LHCN-M2 (cell line): ENCODE measurements around the gene BACH1. TPM values are rescaled to one million over a fixed set of nuclear protein-coding genes. Genes with fewer than 3 reads are reported as not detected.

Experiments
- DNase-seq: peaks from one replicate; pipeline ENCODE4 v3.0.0-alpha.2; 2012; ENCODE audit warnings: low read depth
- total RNA-seq: library from RNA; depleted of rRNA; stranded (reverse); fragments of >200 nt; gene quantifications from 2 replicates; pipeline ENCODE4 v1.2.3, GENCODE V29; 2014

The BACH1 gene
- total RNA-seq, 1 experiment from 2014 or later: 39.7 TPM

- no peak for DNase-seq
Measured at GRCh38 chr21:29290240-29290639, 8.5 kb upstream of the BACH1 start.

DNA sequence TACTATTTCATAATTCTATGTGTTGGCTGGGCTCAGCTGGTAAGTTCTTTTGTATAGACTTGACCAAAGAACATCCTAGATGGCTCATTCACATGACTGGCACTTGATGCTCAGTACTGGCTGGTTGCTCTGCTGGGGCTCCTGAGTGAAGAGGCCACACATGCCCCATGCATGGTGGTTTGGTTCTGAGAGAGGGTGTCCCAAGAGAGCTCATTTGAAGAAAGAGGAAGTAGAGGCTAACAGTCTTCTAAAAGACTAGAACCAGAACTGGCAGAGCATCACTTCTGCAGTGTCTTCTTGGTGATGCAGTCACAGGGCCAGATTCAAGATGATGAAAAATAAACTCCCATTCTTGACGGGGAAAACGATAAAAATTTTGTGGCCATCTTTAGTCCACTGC is 5.2 kb upstream of the BACH1 start:
- no peak for DNase-seq

- no peak for DNase-seq
Measured at GRCh38 chr21:29295066-29295650, 3.6 kb upstream of the BACH1 start.

DNA sequence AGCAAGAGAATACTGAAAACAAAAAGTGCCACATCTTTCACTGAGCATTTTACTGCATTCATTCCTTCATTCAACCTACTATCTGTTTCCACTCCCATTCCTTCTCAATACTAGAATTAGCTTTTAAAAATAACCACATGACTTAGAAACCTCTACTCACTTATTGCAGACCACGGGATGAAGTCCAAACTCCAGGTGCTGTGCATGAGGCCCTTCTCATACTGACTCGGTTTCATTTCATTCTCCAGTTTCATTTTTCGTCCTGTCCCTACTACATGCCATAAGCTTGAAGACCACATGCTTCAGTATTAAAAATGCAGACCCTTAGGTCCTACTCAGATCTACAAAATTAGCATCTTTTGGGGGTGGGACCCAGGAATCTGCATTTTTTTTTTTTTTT is 2.3 kb upstream of the BACH1 start:
- DNase-seq: no peak

GRCh38 chr21:29297483-29298347 is 1.0 kb upstream of the BACH1 start:
- no peak for DNase-seq

- peak; percentile 51 for DNase-seq
Measured at GRCh38 chr21:29299046-29299915, 559 bp downstream of the BACH1 start.

DNA sequence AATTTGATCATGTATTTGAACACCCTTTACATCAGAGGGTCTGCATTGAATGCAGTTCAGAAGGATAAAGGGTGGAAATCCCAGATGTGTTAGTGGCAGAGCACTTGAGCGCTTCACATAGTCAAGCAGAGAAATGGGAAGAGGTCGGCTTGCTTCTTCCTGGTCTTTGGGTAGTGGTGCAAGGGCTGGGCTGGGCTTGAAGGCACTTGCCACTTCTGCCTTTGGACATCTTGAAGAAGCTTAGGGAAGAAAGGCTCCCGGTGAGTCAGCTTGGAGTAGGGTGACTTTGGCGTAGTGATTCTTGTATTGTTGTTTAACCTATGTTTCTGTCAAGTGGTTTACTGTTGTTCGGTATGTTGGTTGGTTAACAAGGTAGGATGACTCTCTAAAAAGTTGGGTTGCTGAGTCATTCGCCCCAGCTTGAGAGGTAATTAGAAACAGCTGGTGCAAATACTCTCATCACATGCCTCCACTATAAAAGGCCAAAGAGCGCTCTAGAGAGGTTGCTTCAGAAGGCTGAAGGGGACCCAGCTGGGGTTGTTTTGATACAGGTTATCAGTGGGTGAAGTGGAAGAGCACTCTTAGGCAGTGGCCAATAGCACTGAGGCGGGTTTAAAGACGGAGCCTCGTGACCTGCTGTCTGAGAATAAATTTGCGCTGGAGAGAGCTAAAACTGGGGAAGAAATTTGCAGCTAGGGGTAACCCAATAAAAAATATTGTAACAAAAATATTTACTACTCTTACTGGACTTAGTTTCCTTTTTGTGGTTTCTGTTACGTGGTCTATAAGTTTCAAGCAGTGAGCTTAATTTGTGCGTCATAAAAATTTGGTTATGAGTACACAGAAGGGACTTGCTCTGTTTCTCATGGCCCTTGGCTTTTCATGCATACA is 1.4 kb downstream of the BACH1 start:
- peak; percentile 86 for DNase-seq

GRCh38 chr21:29300807-29301138 is 2.1 kb downstream of the BACH1 start:
- DNase-seq: no peak

DNA sequence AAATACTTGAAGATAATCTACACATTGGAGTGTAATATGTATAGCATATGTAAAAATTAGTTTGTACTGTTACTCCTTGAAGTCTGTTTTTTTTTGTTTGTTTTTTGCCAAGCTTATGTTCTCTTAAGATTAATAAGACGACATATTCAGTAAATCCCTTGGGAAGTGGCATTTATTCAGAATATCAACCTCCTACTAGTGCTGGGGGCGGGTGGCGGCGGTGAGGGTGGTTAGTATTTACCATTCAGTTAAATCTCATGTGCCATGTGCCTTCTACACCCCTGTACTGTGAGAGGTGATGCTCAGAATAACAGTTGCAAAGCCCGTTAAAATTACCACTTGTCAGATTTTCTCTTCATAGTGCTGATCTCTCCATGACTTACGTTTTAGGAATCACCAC is 3.0 kb downstream of the BACH1 start:
- DNase-seq: no peak

DNA sequence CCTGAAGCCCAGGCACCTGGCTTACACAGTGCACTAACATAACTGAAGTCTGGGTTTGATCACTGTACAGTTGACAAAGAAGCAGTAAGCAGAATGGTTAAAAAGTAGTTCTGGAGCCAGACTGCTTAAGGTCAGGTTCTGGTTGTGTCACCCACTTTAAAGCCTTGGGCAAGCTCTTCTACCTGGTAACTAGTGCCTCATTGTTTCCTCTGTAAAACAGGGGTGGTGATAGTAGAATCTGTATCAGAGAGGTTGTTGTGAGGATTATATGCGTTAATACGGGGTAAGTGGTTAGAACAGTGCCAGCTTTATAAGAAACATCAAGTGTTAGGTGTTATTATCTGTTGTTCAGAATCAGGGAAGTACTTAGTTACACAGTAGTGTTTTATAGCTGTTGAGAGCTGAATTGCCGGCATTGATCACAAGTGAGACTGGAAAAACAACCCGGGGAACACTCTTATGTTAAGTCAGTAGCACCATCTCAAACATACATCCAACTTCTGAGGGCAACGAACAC is 3.7 kb downstream of the BACH1 start:
- DNase-seq: no peak

DNA sequence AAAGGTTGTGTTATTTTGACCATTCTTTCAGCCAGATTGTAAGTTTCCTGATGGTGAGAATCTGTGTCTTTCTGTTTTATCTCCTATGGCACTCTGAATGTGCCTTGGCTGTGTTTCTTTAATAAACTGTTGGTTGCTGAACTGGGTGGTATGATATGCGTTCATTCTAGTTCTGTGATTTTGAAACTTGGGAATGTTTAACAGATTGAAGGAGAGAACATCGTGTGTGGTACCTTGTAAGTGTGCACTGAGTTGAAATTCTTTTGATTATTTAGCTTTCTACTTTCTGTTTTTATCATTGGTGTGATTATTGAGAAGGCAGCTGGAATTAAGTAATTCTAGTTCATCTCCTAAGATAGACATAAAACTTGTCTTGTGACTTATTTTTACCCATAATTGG is 4.6 kb downstream of the BACH1 start:
- no peak for DNase-seq

GRCh38 chr21:29304597-29304996 is 5.9 kb downstream of the BACH1 start:
- DNase-seq: no peak

DNA sequence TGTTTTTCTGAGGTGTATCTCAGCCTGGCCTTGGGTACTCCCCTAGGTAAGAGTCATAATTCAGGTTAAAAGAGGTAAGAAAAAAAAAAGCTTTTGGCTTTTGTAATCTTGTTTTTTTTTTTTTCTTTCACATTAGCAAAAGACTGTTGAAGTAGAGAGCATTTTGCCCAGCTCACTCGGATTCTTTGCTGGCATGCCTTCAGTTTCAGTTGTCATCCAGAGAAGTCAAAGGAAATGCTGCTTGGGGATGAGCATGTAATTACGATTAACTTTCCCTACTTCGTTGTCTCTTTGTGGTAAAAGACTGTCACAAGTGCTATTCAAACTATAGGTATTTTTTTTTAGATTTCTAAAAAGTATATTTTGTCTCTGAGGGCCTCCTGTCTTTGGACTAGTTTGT is 6.3 kb downstream of the BACH1 start:
- no peak for DNase-seq

- DNase-seq: no peak
Measured at GRCh38 chr21:29305561-29305960, 6.8 kb downstream of the BACH1 start.

DNA sequence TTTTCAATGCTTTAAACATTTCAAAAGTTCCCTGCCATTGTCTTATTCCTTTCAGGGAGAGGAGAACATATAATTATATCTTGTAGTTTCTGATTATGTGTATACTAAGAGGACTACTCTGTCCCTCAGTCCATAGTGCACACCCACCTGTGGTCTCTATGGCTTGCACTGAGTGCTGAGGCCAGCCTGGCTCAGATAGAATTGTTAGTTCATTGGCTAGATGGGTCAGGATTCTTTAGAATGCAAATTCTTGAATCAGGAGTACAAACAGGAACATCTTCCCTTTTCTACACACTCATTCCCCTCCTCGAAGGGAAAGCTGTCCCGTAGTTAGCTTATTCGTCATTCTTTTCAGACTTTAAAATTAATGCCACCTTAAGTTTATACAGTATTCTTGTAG is 8.2 kb downstream of the BACH1 start:
- DNase-seq: no peak

- no peak for DNase-seq
Measured at GRCh38 chr21:29307718-29308455, 9.2 kb downstream of the BACH1 start.

DNA sequence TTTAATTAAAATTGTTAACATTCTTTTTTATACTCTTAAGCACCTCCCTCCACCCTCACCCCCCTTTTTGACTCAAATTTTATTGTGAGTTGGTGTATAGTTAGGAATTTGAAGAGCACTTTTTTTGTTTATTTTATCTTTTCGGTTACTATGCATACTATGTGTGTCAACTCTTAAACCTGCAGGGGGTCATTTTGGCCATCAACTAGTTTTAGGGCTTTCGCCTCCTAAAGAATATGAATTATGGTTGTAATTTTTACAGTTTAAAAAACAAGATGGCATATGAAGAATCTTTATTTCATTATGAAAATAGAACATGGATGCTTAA is 9.7 kb downstream of the BACH1 start:
- no peak for DNase-seq

- DNase-seq: no peak
Measured at GRCh38 chr21:29309703-29310102, 11.0 kb downstream of the BACH1 start.

DNA sequence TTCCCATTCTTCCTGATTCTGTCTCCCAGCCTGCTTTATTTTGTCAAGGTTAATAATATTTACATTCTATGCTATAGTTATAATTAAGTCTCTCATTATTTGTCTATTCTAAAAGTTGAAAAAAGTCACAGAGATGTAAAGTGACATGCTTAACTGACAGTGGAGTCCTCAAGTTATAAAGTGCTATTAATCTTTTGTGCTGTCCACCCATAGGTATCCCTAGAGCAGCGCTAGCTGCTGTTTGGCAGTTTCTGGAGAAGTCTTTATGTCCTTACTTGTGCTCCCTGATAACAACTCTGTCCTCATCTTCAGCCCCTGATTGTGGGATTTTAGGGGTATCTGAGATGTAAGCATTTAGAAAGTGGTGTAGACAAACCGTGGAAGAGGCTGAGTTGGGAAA is 13.1 kb downstream of the BACH1 start:
- no peak for DNase-seq

GRCh38 chr21:29312981-29313380 is 14.3 kb downstream of the BACH1 start:
- DNase-seq: no peak
